Measurements from ENCODE around the gene CACNA2D2. TPM values are rescaled to one million over a fixed set of nuclear protein-coding genes. Genes with fewer than 3 reads are reported as not detected.
A peak's percentile ranks its signal among the peaks of the same experiment; 100 is the strongest.

The CACNA2D2 gene
- total RNA-seq (10 to 100 TPM; 16.1 to 19.3 TPM), polyA plus RNA-seq (ENCODE audit: insufficient read depth, low read depth, low replicate concordance) (15.9 TPM)
- long read RNA-seq, donor 1, partial matches to known transcripts = 0 of 2 reads
- long read RNA-seq, donor 1, other reads (novel, unspliced or antisense) = 0 of 2 reads
- long read RNA-seq, donor 2, full-length matches to known transcripts = 1 of 1 reads
- long read RNA-seq, donor 2, partial matches to known transcripts = 0 of 1 reads
- long read RNA-seq, donor 2, other reads (novel, unspliced or antisense) = 0 of 1 reads

- WGBS, 2 donors = 9 to 25% methylated on average over 4 to 41 of the region's 71 CpGs
- Histone ChIP-seq H3K9me3 (no peaks in the 10 kb centered on the region), H3K4me3 (peak within 1 kb of the TSS; percentile 56 to 60), H3K36me3 (ENCODE audit: low read depth, missing control alignments) (no peaks in the 10 kb centered on the region), H3K27ac (peak within 1 kb of the TSS in 1 of 2 donors; percentile 74), H3K4me1 (peaks cover 5% of the 10 kb centered on the region), H3K27me3 (no peaks in the 10 kb centered on the region)
- no peak for TF ChIP-seq POLR2A (IDR thresholded peaks at IDR 0.05)
- TF ChIP-seq, protein P1, sequence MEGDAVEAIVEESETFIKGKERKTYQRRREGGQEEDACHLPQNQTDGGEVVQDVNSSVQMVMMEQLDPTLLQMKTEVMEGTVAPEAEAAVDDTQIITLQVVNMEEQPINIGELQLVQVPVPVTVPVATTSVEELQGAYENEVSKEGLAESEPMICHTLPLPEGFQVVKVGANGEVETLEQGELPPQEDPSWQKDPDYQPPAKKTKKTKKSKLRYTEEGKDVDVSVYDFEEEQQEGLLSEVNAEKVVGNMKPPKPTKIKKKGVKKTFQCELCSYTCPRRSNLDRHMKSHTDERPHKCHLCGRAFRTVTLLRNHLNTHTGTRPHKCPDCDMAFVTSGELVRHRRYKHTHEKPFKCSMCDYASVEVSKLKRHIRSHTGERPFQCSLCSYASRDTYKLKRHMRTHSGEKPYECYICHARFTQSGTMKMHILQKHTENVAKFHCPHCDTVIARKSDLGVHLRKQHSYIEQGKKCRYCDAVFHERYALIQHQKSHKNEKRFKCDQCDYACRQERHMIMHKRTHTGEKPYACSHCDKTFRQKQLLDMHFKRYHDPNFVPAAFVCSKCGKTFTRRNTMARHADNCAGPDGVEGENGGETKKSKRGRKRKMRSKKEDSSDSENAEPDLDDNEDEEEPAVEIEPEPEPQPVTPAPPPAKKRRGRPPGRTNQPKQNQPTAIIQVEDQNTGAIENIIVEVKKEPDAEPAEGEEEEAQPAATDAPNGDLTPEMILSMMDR (IDR thresholded peaks at IDR 0.05) = no peak
- peak; percentile 80 for DNase-seq
- intact Hi-C loops (cut with DNase I; ENCODE audit: low total_unique reads) = no loop called here
Observed at GRCh38 chr3:50503504-50504342, at the start of gene CACNA2D2. CACNA2D2 (minus strand) TSS chr3:50503634; CDS start chr3:50503423, 211 bp downstream.

DNA sequence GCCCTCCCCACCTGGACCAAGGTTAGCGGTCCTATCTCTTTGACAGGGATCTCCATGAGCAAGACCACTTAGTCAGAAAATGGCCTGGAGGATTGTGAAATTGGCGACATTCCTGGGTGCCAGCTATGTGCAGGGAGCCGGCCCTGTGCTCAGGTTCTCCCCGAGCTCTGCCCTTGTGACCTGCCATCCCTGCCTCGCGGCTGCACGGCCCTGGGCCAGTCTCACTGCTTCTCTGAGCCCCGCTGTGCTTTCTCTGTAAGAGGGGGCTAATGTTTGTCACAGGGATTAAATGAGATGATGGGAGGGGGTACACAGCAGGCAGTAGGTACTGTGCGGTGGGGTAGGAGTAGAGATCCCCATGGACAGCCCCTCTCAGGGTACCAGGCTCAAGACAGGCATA is 49.2 kb upstream of the CACNA2D2 start:
- no peaks in the 10 kb centered on the region for H3K9me3 ChIP-seq
- no peak for TF ChIP-seq POLR2A (IDR thresholded peaks at IDR 0.05)
- TF ChIP-seq, protein P1 (IDR thresholded peaks at IDR 0.05) = no peak
- no peak for DNase-seq
- no peak overlapping the region for H3K27ac ChIP-seq
- 88 to 94% methylated on average over 6 to 9 of the region's 9 CpGs for WGBS, 2 donors
- intact Hi-C loops (cut with DNase I; ENCODE audit: low total_unique reads) = no loop called here
- no peaks in the 10 kb centered on the region for H3K27me3 ChIP-seq
- H3K4me1 ChIP-seq = no peaks in the 10 kb centered on the region
- H3K4me3 ChIP-seq = no peak overlapping the region
- H3K36me3 ChIP-seq (ENCODE audit: low read depth, missing control alignments) = no peaks in the 10 kb centered on the region

GRCh38 chr3:50551681-50552435 is 48.4 kb upstream of the CACNA2D2 start:
- DNase-seq = no peak
- H3K36me3 ChIP-seq (ENCODE audit: low read depth, missing control alignments) = no peaks in the 10 kb centered on the region
- no peak overlapping the region for H3K27ac ChIP-seq
- intact Hi-C loops (cut with DNase I; ENCODE audit: low total_unique reads) = no loop called here
- no peaks in the 10 kb centered on the region for H3K27me3 ChIP-seq
- no peaks in the 10 kb centered on the region for H3K4me1 ChIP-seq
- 81 to 86% methylated on average over 6 to 7 of the region's 7 CpGs for WGBS, 2 donors
- TF ChIP-seq POLR2A (IDR thresholded peaks at IDR 0.05) = no peak
- TF ChIP-seq, protein P1 (IDR thresholded peaks at IDR 0.05) = peak in 1 of 3 experiments; percentile 12
- H3K9me3 ChIP-seq = no peaks in the 10 kb centered on the region
- H3K4me3 ChIP-seq = no peak overlapping the region

GRCh38 chr3:50551054-50551659 is 47.7 kb upstream of the CACNA2D2 start:
- intact Hi-C loops (cut with DNase I; ENCODE audit: low total_unique reads) = no loop called here
- TF ChIP-seq POLR2A (IDR thresholded peaks at IDR 0.05) = no peak
- TF ChIP-seq, protein P1 (IDR thresholded peaks at IDR 0.05) = no peak

More at GRCh38 chr3:50551054-50551659, 47.7 kb upstream of the CACNA2D2 start:
- no peak overlapping the region for H3K4me3 ChIP-seq
- H3K9me3 ChIP-seq = no peaks in the 10 kb centered on the region
- no peaks in the 10 kb centered on the region for H3K27me3 ChIP-seq
- no peak overlapping the region for H3K27ac ChIP-seq
- H3K4me1 ChIP-seq = no peaks in the 10 kb centered on the region
- WGBS, 2 donors = 65% methylated on average over 9 of the region's 9 CpGs
- DNase-seq = no peak
- H3K36me3 ChIP-seq (ENCODE audit: low read depth, missing control alignments) = no peaks in the 10 kb centered on the region
